HG03066 (cell line): ENCODE data around the gene MPL.

Source experiments
- ATAC-seq: cut with Tn5 transposase; IDR thresholded peaks from one replicate; pipeline ENCODE4 v1.9.1; 2021; ENCODE audit warnings: low read depth; ENCODE audit not compliant: unreplicated experiment

Gene MPL

GRCh38 chr1:43351421-43352350 is 14.1 kb downstream of the MPL start:
- no peak for ATAC-seq

GRCh38 chr1:43352351-43352705 is 14.7 kb downstream of the MPL start:
- no peak for ATAC-seq

GRCh38 chr1:43352881-43353280 is 15.3 kb downstream of the MPL start:
- ATAC-seq, result no peak

- no peak for ATAC-seq
Measured at GRCh38 chr1:43354471-43354870, 16.9 kb downstream of the MPL start.

DNA sequence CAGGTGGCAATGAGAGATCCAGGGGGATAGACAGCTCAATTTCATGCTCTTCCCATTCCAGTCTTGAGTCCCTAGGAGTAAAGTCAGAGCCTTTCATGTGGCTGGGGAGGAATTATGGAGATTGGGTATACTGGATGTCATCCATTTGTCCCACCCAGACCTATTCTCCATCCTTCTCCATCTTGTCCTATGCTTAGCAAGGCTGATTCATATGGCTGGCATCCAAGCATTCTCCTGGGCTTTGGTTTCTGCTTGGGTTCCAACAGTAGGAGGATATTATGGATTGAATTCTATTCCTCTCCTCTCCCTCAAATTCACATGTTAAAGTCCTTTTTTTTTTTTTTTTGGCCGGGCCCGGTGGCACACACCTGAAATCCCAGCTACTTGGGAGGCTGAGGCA is 17.3 kb downstream of the MPL start:
- no peak for ATAC-seq

DNA sequence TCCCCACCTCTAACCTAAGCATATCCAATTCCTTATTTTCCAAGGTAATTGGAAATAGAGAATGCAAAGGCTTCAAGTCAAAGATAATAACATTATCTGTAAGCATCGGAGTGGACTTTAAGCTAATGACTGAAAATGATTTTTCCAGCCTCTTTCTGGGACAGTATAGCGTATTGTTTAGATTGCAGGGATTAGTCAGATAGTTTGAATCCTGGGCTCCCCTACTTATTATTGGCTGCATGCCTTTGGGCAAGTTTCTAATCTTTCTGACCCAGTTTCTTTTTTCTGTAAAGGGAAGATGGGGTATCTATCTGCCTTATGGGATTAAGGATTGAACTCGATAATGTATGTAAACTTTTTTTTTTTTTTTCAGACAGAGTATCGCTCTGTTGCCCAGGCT is 19.6 kb downstream of the MPL start:
- no peak for ATAC-seq

DNA sequence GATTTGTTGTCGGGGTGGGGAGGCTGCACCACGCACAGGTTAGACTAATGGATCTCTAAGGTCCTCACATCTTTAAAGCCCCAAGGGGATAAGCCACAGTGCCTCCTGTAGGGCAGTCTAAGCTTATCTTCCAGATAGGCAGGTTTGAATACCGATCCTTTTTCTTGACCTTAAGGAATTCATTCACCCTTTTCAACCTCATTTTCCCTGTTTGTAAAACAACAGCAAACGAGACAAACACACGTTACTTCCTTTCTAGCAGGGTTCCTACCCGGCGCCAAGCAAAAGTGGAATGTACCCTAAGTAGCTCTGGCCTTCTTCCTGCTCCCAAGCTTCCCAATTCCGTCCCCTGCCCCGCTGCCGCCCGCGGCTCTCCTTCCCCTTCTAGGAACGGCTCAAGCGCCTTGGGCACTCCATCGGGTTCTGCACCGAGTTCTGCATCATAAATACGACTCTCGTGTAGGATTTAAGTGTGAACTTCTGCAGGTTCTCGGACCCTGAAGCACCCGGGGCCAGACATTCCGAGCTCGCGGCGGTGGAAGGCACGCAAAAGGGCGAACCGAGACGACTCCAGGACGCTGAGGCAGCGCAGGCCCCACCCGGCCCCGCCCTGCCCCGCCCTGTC is 20.6 kb downstream of the MPL start:
- no peak for ATAC-seq

- ATAC-seq, result peak; percentile 95
Measured at GRCh38 chr1:43358746-43359693, 21.4 kb downstream of the MPL start, which contains the start of gene CDC20. Gene CDC20 (plus strand): TSS chr1:43358981. CDS start chr1:43359216, 235 bp downstream.

- no peak for ATAC-seq
Measured at GRCh38 chr1:43359696-43360095, 22.1 kb downstream of the MPL start.

- no peak for ATAC-seq
Measured at GRCh38 chr1:43360616-43361015, 23.0 kb downstream of the MPL start.

DNA sequence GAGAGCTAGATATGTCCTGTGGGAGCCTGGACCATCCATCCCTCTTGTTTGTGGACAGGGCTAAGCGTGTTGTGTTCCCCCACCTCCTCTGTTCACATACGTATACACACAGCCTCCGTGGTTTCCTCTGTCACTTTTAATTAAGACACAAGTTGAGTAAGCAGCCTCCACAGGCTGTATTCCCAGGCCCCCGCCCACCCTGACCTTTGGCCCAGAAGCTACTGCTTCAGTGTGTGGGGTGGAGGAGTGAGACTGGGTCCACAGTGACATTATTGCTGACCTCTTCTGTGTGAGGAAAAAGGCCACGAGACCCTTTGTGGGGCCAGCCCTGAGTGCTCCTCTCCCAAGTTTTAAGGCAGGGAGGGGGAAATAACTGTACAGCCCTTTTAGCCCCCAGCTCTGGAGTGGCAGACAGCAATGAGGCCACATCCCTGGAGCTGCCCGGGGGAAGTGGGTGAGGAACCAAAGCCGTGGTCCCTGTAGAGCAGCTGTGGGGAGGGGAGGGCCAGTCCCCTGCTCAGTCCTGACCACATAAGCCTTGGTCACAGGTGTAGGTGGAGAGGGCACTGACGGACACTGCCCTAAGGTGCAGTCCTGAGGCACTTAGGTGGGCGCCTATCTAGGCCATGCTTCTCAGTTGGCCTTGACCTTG is 25.8 kb downstream of the MPL start:
- ATAC-seq, result no peak

DNA sequence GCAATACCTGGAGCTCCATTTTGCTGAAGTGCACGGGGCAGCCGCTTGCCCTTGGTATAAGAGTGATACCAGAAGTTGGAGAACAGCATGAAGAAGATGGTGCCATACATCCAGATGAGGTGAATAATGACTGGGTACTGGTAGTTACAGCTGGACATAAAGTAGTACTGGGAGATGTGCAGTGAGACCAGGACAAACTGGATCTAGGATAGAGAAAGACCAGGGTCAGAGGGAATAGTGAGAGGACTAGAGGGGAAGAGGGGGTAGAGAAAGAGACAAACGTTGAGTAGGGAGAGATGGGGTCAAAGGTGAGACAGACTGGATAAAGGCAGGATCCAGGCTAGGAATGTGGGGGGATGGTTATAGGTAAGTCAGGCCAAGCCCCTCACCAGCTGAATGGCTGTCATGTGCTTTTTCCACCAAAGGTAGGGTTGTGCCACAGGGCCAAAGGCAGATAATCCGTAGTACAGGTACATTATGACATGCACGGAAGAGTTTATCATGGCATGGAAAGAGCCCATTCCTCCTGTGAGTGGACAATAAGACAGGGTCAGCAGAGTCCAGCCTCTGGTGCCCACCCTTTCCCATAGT is 26.4 kb downstream of the MPL start:
- ATAC-seq, result no peak

- ATAC-seq, result no peak
Measured at GRCh38 chr1:43365678-43366077, 28.1 kb downstream of the MPL start.

DNA sequence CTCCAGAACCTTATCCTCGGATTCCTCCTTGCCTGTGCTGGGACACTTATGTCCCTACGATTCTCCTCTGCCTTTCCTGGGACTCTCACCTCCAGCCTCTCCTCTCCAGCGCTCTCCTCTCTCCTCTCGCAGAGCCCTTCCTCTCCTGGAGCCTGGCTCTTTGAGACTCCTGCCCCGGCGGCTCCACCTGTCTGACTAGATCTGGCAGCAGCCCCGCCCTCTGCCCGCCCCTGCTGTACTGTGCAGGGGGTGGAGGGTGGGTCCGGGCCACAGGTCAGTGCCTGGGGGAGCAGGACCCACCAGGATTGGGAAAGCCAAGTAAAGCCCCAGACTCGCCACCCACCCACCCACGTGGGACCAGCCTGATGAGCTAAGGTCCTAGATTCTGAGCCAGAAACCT is 28.6 kb downstream of the MPL start:
- ATAC-seq, result no peak

GRCh38 chr1:43366601-43367025 is 29.0 kb downstream of the MPL start:
- no peak for ATAC-seq

DNA sequence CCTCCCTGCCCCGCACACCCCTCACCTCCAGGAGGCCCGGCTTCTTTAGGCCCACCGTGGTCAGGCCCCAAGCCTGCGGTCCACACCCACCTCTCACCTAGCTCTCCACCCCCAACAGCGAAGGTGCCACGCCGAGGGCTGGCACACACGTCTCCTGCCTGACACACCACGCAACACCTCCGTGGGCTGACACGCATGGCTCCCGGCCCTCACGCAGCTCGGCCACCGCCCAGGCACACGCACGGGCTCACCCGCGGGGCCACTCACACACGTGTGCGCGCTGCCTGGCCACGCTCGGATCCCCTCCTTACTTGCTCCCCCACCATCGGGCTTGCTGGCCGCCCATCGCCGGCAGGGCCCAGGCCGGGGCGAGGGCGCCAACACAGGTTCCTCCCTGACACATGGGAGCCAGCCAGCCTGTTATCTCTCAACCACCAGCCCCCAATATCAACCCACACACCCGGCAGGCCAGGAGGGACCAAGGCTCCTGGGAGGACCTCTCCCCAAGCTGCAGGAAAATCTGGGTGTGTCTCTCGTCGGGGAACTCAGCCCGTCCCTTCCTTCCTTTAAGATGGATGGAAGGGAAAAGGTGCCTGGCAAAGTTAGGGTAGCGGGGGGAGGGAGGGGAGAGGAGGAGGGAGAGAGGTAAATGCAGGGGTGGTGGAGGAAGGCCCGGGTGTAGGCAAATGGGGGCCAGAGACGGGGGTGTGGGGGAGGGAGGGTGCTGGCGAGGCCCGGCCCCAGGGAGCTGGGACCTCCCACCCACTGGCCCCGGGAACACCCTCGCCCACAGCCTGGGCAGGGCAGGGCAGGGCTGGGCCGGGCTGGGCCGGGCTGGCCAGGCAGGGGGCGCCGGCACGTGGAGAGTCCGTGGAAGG is 29.6 kb downstream of the MPL start:
- ATAC-seq, result peak; percentile 38

DNA sequence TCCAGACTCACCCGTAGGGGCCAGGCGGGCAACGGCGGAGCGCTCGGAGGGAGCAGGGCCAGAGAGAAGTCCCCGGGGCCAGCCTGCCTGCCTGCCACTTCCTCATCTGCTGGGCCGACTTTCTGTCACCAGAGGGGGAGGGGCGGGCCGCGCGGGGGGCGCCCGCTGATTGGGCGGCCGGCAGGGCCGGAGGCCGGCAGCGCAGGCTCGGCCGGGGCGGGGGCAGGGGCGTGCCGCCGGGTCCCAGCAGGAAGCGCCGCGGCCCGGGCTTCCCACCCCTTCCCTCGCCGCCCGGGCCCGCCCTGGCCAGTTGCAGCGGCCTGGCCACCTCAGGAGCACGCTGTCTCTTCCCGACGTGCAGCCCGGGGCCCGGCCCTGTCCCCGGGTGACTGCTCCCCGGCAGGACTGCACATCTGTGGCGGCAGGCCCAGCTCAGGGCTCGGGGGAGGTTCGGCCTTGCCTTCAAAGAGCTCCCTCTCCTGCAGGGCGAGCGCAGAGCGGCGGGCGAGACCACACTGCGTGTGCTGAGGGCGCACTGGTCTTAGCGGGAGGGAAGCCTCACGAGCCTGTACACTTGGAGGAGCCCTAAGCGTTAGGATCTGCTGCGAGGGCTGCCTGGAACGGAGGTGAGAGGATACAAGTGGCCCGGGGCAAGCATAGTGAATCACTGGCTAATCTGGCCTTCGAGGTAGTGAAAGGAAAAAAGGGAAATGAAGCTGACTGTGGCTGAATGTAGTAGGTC is 30.5 kb downstream of the MPL start, which contains the start of gene ELOVL1:
Gene ELOVL1, minus strand, starts transcription at position 108 of the 742 bp plus-strand sequence. CDS start 2,402 bp downstream, outside the sequence.
- ATAC-seq, result peak; percentile 66

GRCh38 chr1:43368646-43369020 is 31.0 kb downstream of the MPL start:
- ATAC-seq, result no peak
